NCI-H524 (cell line): ENCODE results near the gene GSTCD.
A peak's percentile ranks its signal among the peaks of the same experiment; 100 is the strongest.
"Not testable (repeated sequence)": the region's sequence is repeated elsewhere in the genome, so short reads cannot be mapped to it uniquely, and the experiment has no call there.

Experiments used
- DNase-seq, 2 experiments: peaks; one replicate each; lab custom pipeline; 2025; lab: John Stamatoyannopoulos, UW

GSTCD gene

GRCh38 chr4:105808030-105808749, 99.6 kb downstream of the GSTCD start:
- no peak for DNase-seq

- no peak for DNase-seq
Observed at GRCh38 chr4:105808750-105809041, 100.1 kb downstream of the GSTCD start.

- no peak for DNase-seq
Observed at GRCh38 chr4:105815701-105816100, 107.1 kb downstream of the GSTCD start.

GRCh38 chr4:105822061-105822460, 113.5 kb downstream of the GSTCD start:
- no peak for DNase-seq

- DNase-seq, result no peak
Observed at GRCh38 chr4:105828074-105828473, 119.5 kb downstream of the GSTCD start.

GRCh38 chr4:105831189-105831588, 122.6 kb downstream of the GSTCD start:
- DNase-seq, result no peak

GRCh38 chr4:105835177-105835576, 126.6 kb downstream of the GSTCD start:
- no peak for DNase-seq

- no peak for DNase-seq
Observed at GRCh38 chr4:105836537-105836936, 128.0 kb downstream of the GSTCD start.

GRCh38 chr4:105837037-105837436, 128.5 kb downstream of the GSTCD start:
- no peak for DNase-seq

- no peak for DNase-seq
Observed at GRCh38 chr4:105838082-105838481, 129.5 kb downstream of the GSTCD start.

GRCh38 chr4:105840426-105841174, 132.0 kb downstream of the GSTCD start:
- peak in 1 of 2 experiments; percentile 13 for DNase-seq

- no peak for DNase-seq
Observed at GRCh38 chr4:105843941-105844340, 135.4 kb downstream of the GSTCD start.

- DNase-seq, result no peak
Observed at GRCh38 chr4:105845559-105845958, 137.0 kb downstream of the GSTCD start.

- not testable (repeated sequence) for DNase-seq
Observed at GRCh38 chr4:105848359-105848758, 139.8 kb downstream of the GSTCD start.

- no peak for DNase-seq
Observed at GRCh38 chr4:105851196-105851595, 142.6 kb downstream of the GSTCD start.

- DNase-seq, result not testable (repeated sequence)
Observed at GRCh38 chr4:105852230-105852629, 143.6 kb downstream of the GSTCD start.

GRCh38 chr4:105858466-105859040, 150.0 kb downstream of the GSTCD start:
- no peak for DNase-seq

- DNase-seq, result no peak
Observed at GRCh38 chr4:105859233-105859632, 150.6 kb downstream of the GSTCD start.

GRCh38 chr4:105870963-105871362, 162.4 kb downstream of the GSTCD start:
- no peak for DNase-seq

- no peak for DNase-seq
Observed at GRCh38 chr4:105871997-105872396, 163.4 kb downstream of the GSTCD start.

- no peak for DNase-seq
Observed at GRCh38 chr4:105875233-105875632, 166.6 kb downstream of the GSTCD start.

- DNase-seq, result no peak
Observed at GRCh38 chr4:105878668-105879067, 170.1 kb downstream of the GSTCD start.

- DNase-seq, result no peak
Observed at GRCh38 chr4:105887508-105887907, 178.9 kb downstream of the GSTCD start.
